Inferior parietal cortex (tissue), 1 donor: ENCODE results near the gene MAZ.

Experiments
- DNase-seq: peaks from one replicate; pipeline ENCODE4 v3.0.0-alpha.2; 2016; ENCODE audit errors: extremely low spot score

The MAZ gene

DNA sequence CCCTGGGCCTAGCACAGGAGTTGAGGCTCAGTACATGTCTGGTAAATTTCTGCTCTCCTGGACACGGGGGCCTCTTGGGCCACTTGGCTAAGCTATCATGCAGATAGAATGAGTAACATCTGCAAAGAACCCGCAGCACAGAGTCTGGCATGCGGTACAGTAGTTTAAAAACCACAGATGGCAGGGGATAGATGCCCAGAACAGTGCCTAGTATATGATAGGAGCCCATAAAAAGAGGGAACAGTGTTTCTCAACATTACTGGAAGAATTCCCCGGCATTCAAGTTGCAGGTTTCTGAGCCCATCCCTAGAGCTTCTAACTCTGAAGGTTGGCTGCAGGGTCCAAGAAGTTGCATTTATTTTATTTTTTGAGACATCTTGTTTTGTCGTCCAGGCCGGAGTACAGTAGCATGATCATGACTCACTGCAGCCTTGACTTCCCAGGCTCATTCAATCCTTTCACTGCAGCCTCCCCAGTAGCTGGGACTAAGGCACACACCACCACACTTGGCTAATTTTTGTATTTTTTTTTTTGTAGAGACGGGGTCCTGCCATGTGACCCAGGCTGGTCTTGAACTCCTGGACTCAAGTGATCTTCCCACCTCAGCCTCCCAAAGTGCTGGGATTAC lies 50.9 kb downstream of the MAZ start:
- no peak for DNase-seq

DNA sequence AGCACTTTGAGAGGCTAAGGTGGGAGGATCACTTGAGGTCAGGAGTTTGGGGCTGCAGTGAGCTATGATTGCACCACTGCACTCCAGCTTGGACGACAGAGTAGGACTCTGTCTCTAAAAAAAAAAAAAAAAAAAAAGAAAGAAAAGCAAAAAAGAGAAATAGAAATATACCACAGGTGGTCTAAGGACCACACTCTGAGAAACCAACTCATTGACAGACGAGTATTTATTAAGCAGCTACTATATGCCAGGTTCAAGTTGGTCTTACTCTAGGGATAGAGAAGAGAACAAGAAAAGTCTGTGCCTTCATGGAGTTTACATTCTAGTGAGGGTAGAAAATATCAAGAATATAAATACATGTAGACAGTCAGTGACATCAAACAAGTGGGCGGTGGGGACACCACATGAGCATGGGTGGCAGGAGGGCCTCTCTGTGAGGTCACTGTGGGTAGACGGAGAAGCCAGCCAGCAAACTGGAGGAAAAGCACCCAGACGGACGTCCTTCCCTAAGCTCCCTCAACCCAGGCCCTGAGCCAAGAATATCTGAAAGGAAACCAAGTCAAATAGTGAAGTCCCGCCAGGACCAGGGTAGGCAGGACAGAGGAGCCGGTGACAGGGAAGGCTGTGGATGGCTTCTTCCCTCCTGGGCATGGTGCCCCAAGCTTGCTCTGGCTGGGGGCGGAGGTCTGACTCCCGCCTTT lies 52.0 kb downstream of the MAZ start:
- no peak for DNase-seq

DNA sequence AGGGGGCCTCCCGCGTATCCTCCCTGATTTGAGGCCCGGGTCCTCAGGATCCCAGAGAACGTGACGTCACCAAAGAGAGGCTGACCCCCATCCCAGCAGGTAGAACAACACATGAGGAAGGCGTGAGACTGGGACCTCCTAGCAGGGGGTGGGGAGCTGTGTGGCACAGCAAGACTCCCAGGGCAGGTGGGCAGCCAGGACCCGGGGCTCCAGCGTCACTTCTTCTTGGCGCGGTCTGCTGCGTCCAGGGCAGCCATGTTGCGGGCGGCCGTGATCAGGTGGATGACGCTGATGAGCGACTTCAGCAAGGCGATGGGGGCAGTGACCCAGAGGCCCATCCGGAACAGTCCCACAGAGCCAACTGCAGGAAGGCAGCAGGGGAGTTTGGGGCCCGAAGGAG lies 52.6 kb downstream of the MAZ start:
- DNase-seq = no peak

DNA sequence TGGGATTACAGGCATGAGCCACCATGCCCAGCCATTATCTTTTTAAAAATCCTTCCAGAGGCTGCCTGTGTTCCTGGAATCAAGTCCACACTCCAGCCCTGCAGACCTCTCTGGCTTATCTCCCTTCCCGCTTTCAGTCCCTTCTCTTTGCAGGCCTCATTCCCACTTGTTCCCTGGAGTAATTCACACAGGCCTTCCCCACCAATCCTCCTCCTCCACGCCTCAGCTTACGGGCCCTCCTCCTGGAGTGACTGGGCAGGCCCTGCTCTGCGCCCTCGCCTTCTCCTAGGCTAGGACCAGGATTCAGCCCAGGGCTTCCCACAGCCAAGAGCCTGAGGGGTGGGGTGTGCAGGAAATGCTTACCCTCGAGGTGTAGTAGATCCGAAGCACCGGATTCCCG lies 53.9 kb downstream of the MAZ start:
- DNase-seq = no peak
